Gastroesophageal sphincter (tissue), 4 donors: ENCODE results near the gene RANBP10. TPM values are rescaled to one million over a fixed set of nuclear protein-coding genes. Genes with fewer than 3 reads are reported as not detected.

ENCODE experiments used
- ATAC-seq: fragments of 150-250 bp; one replicate; pipeline ENCODE4 v1.9.1; 2016; ENCODE audit warnings: mild to moderate bottlenecking, moderate library complexity
- H3K27ac ChIP-seq, 4 donors: fragments of 200-600 bp; sonication (generic) in 3 of 4; 1 replicate in 3 of 4; 2 replicates in 1 of 4; pipeline ENCODE4 v1.5.1; 2016 to 2019
- H3K27me3 ChIP-seq: fragments of 200-600 bp; sonication (generic); one replicate; pipeline ENCODE4 v1.5.1; 2019
- H3K36me3 ChIP-seq, 2 donors: fragments of 200-600 bp; sonication (generic); one replicate each; pipeline ENCODE4 v1.5.1; 2019; ENCODE audit warnings: control low read depth in 1 of 2
- H3K4me1 ChIP-seq, 3 donors: fragments of 200-600 bp; sonication (generic); 1 replicate in 2 of 3; 2 replicates in 1 of 3; pipeline ENCODE4 v1.5.1; 2016 to 2019; ENCODE audit warnings: control low read depth in 2 of 3
- H3K4me3 ChIP-seq, 2 donors: fragments of 200-600 bp; sonication (generic); one replicate each; pipeline ENCODE4 v1.5.1; 2019; ENCODE audit warnings: mild to moderate bottlenecking in 1 of 2, moderate library complexity in 1 of 2
- H3K9me3 ChIP-seq, 3 donors: fragments of 200-600 bp; sonication (generic); one replicate each; pipeline ENCODE4 v1.5.1; 2017 to 2019; ENCODE audit warnings: control low read depth in 2 of 3
- CTCF ChIP-seq, 4 experiments: fragments of 200-600 bp in 2 of 4; fragments of 450-650 bp in 2 of 4; sonication (generic) in 1 of 4; IDR thresholded peaks; one replicate each; pipeline ENCODE4 v1.5.1; 2017 to 2019; ENCODE audit warnings: antibody characterized with exemption in 4 of 4, mild to moderate bottlenecking in 2 of 4, moderate library complexity in 2 of 4
- EP300 ChIP-seq: sonication (generic); formaldehyde crosslinking; IDR thresholded peaks from one replicate; pipeline ENCODE4 v1.6.1; 2017; ENCODE audit warnings: antibody characterized with exemption, mild to moderate bottlenecking
- POLR2A ChIP-seq, 2 donors: fragments of 450-650 bp; IDR thresholded peaks; one replicate each; pipeline ENCODE4 v1.6.1; 2017; ENCODE audit warnings: antibody characterized with exemption in 2 of 2, mild to moderate bottlenecking in 2 of 2, moderate library complexity in 1 of 2
- POLR2AphosphoS5 ChIP-seq: sonication (generic); formaldehyde crosslinking; IDR thresholded peaks from one replicate; pipeline ENCODE4 v1.6.1; 2017; ENCODE audit warnings: antibody characterized with exemption
- WGBS, 2 donors: methylation state at CpG; one replicate each; pipeline ENCODE4 v1.1.5; 2018; ENCODE audit warnings: low coverage in 1 of 2; 5-methylcytosine and 5-hydroxymethylcytosine counted together
- total RNA-seq, 4 donors: library from RNA; depleted of rRNA; stranded (reverse); fragments of >200 nt; gene quantifications; one replicate each; pipeline ENCODE4 v1.1.0, GENCODE V29; 2016

The RANBP10 gene
- total RNA-seq, 4 donors from 2014 or later, result 6.0 to 12.3 (median 8.4) TPM

- H3K9me3 ChIP-seq, result no peaks in the 10 kb centered on the region
- H3K36me3 ChIP-seq, result no peaks in the 10 kb centered on the region
- H3K27me3 ChIP-seq, result no peaks in the 10 kb centered on the region
- 86 to 100% methylated on average over 1 to 3 of the region's 11 CpGs for WGBS, 2 donors
- H3K27ac ChIP-seq, result no peak overlapping the region
- H3K4me1 ChIP-seq, result peaks cover 0 to 9% (median 0%) of the 10 kb centered on the region in 3 donors
- no peak for TF ChIP-seq EP300
- TF ChIP-seq POLR2AphosphoS5, result no peak
- TF ChIP-seq POLR2A (IDR thresholded peaks at IDR 0.05), result no peak
- no peak for TF ChIP-seq CTCF (IDR thresholded peaks at IDR 0.05)
- no peak overlapping the region for H3K4me3 ChIP-seq
- ATAC-seq, result no peak
These were observed 14.4 kb upstream of the RANBP10 start for GRCh38 chr16:67820608-67821259.

GRCh38 chr16:67814567-67814966 is 8.2 kb upstream of the RANBP10 start:
- H3K27me3 ChIP-seq, result no peaks in the 10 kb centered on the region
- TF ChIP-seq CTCF (IDR thresholded peaks at IDR 0.05) (no peak), POLR2A (IDR thresholded peaks at IDR 0.05) (no peak), EP300 (no peak), POLR2AphosphoS5 (no peak)
- no peaks in the 10 kb centered on the region for H3K36me3 ChIP-seq
- H3K27ac ChIP-seq, result no peak overlapping the region
- no peak for ATAC-seq
- H3K9me3 ChIP-seq, result no peaks in the 10 kb centered on the region
- H3K4me1 ChIP-seq, result peaks cover 0 to 9% (median 0%) of the 10 kb centered on the region in 3 donors
- H3K4me3 ChIP-seq, result no peak overlapping the region
- 79 to 89% methylated on average over 3 to 8 of the region's 8 CpGs for WGBS, 2 donors

- H3K9me3 ChIP-seq, result no peaks in the 10 kb centered on the region
- no peaks in the 10 kb centered on the region for H3K36me3 ChIP-seq
- TF ChIP-seq CTCF (IDR thresholded peaks at IDR 0.05) (no peak), POLR2AphosphoS5 (no peak)
- no peak for ATAC-seq
- no peaks in the 10 kb centered on the region for H3K27me3 ChIP-seq
- H3K4me3 ChIP-seq, result no peak overlapping the region
- peaks cover 0 to 14% (median 4%) of the 10 kb centered on the region in 3 donors for H3K4me1 ChIP-seq
- 100% methylated on average over 1 of the region's 1 CpG for WGBS, 2 donors
- H3K27ac ChIP-seq, result no peak overlapping the region
These were observed 5.5 kb upstream of the RANBP10 start for GRCh38 chr16:67811899-67812298.

GRCh38 chr16:67807148-67807682 is 855 bp upstream of the RANBP10 start:
- peaks cover 0 to 17% of the 10 kb centered on the region in 2 donors for H3K36me3 ChIP-seq
- H3K27ac ChIP-seq, result peak overlapping the region in 3 of 4 donors; percentile 87 to 93 (median 90)
- no peaks in the 10 kb centered on the region for H3K9me3 ChIP-seq
- TF ChIP-seq POLR2A (IDR thresholded peaks at IDR 0.05) (no peak), CTCF (IDR thresholded peaks at IDR 0.05) (peak in 1 of 4 experiments; percentile 6)
- H3K27me3 ChIP-seq, result no peaks in the 10 kb centered on the region
- peak overlapping the region; percentile 91 to 97 for H3K4me3 ChIP-seq
- peaks cover 0 to 40% (median 16%) of the 10 kb centered on the region in 3 donors for H3K4me1 ChIP-seq
- 37 to 38% methylated on average over 14 to 16 of the region's 24 CpGs for WGBS, 2 donors
- ATAC-seq, result peak; percentile 4
